Measurements from ENCODE around the gene P2RY8. TPM values are rescaled to one million over a fixed set of nuclear protein-coding genes. Genes with fewer than 3 reads are reported as not detected.
"Not testable (repeated sequence)": the region's sequence is repeated elsewhere in the genome, so short reads cannot be mapped to it uniquely, and the experiment has no call there.

P2RY8 gene
- total RNA-seq, 1 donor from 2014 or later = 0.17 TPM

- no peak for DNase-seq
Measured at GRCh38 chrX:1442016-1442665, 94.8 kb downstream of the P2RY8 start.

DNA sequence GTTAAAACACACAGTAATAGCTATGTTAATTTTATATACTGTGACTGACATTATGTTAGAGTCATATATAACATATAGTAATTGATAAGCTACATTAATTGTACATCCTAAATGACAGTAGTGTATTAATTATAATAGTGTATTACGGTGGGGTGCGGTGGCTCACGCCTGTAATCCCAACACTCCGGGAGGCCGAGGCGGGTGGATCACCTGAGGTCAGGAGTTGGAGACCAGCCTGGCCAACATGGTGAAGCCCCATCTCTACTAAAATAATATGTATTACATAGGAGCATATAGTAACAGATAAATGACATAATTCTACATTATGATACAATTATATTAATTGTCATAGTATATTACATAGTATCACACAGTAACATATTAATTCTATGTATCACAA is 96.5 kb downstream of the P2RY8 start:
- no peak for DNase-seq

DNA sequence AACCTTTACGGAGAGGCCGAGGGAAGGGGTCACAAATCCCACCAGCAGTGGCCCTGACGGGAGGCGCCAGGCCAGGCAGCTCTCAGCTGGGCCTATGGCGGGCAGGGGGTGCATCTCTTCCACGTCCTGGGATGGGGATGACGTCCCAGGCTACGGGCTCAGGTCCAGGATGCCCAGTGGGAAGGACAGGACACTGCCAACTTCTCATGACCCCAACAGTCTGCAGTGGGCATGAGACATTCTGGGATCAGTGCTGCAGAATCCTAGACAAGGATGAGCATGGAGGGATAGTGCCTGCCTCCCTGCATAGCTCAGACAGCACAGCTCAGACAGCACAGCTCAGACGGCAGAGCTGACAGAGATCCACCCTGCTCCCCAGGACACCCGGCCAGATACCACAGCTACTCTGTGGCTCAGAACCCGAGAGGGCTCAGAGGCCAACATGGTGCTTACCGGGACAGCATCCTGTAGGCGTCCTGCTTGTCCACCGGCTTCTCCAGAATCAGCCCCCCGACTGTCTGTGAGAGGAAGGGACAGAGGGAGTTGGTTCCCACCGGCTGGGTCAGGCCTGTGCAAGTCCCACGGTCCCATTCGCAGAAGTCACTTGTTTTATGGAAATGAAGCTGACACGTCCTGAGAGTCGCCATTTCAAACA is 101.6 kb downstream of the P2RY8 start:
- no peak for DNase-seq

- DNase-seq = no peak
Measured at GRCh38 chrX:1434871-1435240, 102.1 kb downstream of the P2RY8 start.

- DNase-seq = no peak
Measured at GRCh38 chrX:1433646-1434357, 103.2 kb downstream of the P2RY8 start.

DNA sequence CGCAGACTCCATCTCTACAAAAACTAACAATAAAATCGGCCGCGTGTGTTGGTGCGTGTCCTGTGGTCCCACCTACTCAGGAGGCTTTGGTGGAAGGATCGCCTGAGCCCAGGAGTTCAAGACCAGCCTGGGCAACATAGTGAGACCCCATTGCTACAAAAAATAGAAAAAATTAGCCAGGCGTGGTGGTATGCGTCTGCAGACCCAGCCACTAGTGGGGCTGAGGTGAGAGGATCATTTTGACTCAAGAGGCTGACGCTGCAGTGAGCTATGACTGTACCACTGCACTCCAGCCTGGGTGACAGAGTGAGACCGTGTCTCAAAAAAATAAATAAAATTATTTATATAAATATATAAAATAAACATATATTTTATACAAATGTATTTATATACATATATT is 106.5 kb downstream of the P2RY8 start:
- no peak for DNase-seq

DNA sequence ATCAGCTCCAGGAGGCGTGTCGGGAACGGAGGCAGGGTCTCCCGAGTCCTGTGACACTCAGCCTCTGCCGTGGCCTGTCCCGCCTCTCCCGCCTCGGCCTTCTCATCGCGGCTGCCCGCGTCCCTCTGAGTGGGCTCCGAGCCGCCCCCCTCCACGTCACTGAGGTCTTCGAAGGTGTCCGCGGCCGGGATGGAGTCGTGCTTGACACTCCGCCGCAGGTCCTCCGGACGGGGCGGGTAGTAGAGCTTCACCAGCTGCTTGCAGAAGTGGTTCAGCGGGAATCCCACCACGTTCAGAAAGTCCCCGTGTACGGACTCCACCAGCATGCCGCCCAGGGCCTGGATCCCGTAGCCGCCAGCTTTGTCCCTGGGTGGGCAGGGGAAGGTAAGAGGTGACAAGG is 109.2 kb downstream of the P2RY8 start:
- no peak for DNase-seq

- not testable (repeated sequence) for DNase-seq
Measured at GRCh38 chrX:1426321-1426720, 110.7 kb downstream of the P2RY8 start.

DNA sequence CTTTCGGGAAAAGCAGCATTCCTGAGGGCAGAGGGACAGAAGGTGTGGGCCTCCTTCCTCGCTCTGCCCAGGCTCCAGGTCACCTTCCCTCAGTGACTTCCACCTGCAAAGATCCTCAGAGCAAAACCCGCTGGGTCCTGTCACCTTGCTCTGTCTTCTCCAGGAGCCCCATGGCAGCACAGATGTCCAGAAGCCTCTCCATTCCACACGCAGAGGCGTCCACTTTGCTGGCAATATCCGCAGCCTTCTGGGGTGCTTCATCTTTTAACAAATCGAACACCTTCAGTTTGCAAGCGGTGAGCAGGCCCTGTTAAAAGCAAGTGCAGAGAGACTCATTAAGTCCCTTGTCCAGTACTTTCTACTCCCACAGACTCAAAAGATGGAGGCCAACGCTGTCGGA is 111.6 kb downstream of the P2RY8 start:
- DNase-seq = no peak

DNA sequence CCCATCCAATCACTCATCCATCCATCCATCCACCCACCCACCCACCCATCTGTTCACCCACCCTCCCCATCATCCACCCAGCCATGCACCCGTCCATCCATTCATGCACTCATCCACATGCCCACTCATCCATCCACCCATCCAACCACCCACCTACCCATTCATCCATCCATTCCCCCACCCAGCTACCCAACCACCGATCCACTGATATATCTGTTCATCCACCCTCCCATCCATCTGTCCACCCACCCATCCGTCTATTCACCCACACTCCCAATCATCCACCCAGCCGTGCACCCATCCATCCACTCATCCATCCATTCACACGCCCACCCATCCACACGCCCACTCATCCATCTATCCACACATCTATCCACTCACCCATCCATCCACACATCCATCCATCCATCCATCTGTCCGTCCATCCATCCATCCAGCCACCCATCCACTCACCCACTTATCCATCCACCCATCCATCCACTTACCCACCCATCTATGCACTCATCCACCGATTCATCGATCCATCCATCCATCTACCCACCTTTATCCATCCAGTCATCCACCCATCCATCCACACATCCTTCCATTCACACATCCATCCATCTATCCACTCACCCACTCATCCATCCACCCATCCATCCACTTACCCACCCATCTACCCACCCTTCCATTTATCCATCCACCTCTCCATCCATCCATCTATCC is 112.7 kb downstream of the P2RY8 start:
- no peak for DNase-seq

DNA sequence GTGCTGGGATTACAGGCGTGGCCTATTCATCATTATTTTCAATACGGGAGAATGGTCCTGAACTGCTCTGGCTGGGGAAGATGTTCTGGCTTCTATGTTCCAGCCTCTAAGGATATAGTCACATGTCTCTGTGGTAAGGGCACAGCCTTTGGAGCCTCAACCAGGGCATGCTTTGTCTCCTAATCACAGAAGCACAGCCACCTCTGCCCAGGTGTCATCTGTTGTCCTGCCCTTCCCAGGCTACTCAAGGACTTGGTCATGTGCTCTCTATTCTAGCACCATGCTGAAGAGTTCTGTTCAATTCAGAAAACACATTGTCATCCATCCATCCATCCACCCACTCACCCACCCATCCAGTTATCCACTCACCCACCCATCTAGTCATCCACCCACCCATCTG is 113.8 kb downstream of the P2RY8 start:
- DNase-seq = no peak

- no peak for DNase-seq
Measured at GRCh38 chrX:1422135-1422465, 114.9 kb downstream of the P2RY8 start.

DNA sequence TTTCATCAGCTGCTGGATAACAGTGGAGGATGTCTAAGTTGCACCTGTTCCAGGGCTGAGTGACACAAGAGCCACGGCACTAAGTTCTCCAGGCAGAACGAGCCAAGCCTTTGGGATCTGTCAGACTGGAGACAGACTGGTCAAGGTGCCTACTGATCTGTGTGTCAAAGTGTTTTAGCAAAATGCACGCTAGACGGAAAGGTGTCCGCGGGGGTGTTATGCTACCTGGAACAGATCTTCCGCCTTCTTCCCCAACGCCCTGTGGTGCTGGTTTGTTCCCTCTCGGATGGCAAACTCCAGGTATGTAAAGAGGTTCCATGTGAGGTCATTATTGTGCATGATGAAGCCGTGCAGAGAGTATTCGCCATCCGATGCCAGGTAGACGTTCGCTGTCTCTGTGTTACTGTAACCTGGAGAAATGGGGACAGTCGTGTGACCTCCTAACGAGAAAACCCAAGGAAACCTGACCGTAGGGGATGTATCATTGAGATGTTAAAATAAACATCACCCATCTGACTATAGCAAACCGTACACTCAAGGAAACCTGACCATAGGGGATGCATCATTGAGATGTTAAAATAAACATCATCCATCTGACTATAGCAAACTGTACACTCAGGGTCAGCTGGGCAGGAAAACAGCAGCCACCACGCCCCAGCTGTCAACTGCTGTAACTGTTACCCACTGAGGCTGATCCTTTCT is 115.4 kb downstream of the P2RY8 start:
- no peak for DNase-seq

GRCh38 chrX:1420371-1420770 is 116.6 kb downstream of the P2RY8 start:
- no peak for DNase-seq

DNA sequence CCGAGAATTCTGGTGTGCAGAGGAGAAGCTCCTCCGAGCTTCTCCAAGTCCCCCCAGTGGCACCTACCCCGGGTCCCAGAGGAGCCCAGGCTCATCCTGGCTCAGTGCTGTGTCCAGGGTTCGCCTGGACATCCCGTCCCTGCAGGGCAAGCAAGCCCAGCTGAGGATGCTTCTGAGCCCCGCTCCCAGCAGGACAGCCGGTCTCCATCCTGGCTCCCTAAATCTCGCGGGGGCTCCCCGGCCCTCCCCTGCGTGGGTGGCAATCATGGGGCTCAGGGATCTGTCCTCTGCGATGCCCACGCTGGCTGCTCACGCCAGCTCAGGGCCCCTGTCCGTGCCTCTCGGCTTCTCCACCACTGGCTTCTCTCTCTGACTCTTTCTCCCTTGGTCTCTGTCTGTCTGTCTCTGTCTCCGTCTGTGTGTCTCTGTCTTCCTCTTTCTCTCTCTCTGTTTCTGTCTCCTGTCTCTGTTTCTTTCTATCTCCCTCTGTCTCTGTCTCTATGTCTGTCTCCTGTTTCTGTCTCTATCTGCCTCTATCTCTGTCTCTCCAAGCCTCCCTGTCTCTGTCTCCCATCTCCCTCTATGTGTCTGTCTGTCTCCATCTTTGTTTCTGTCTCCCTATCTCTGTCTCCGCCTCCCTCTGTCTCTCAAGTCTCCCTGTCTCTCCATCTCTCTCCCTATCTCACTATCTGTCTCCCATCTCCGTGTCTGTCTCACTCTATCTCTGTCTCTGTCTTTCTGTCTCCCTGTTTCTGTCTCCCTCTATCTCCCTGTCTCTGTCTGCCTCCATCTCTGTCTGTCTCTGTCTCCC is 117.2 kb downstream of the P2RY8 start:
- DNase-seq = no peak

GRCh38 chrX:1418901-1419544 is 118.0 kb downstream of the P2RY8 start:
- no peak for DNase-seq

GRCh38 chrX:1417921-1418771 is 118.8 kb downstream of the P2RY8 start:
- no peak for DNase-seq

DNA sequence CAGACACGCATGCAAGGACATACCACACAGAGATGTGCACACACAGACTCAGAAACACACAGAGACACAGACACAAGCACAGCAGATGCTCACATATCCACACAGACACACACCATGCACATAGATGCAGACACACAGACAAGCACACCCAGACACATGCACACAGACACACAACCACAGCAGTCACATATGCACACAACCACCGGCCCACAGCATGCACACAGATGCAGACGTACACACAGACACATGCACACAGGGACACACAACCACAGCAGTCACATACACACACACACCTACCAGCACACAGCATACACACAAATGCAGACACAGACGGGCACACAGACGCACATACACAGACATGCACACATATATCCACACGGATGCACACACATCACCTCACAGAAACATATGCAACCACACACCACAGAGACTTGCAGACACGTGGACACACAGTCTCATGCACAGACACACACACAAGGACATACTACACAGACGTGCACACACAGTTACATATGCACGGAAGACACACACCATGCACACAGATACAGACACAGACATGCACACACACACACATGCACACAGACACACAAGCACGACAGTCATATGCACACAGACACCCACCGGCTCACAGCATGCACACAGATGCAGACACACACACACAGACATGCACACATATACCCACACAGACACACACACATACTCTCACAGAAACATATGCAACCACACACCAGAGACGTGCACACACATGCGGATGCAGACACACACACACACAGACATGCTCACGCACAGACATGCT is 119.8 kb downstream of the P2RY8 start:
- DNase-seq = no peak

DNA sequence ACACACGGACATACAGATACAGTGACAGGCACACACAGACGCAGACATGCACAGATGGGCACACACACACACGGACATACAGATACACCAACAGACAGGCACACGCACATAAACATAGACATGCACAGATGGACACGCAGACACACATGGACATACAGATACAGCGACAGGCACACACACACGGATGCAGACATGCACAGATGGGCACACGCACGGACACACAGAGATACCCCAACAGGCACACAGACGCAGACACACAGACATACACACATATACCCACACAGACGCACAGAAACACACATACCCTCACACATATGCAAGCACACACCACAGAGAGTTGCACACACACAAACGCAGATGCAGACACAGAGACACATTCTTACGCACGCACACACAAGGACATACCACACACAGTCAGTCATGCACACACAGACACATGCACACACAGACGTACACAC is 120.6 kb downstream of the P2RY8 start:
- no peak for DNase-seq

All from dermis blood vessel endothelial cell (primary cell).